Activated naive CD8-positive, alpha-beta T cell (primary cell): ENCODE data around the gene BAZ1B.
A peak's percentile ranks its signal among the peaks of the same experiment; 100 is the strongest.

ENCODE experiments used
- H3K27ac Mint-ChIP-seq: one replicate; pipeline ENCODE4 v1.8.0; 2021; ENCODE audit warnings: mixed read lengths
- H3K27me3 Mint-ChIP-seq: one replicate; pipeline ENCODE4 v1.8.0; 2021; ENCODE audit warnings: mixed read lengths
- H3K36me3 Mint-ChIP-seq: one replicate; pipeline ENCODE4 v1.8.0; 2021; ENCODE audit warnings: mixed read lengths
- H3K4me1 Mint-ChIP-seq: one replicate; pipeline ENCODE4 v1.8.0; 2021; ENCODE audit warnings: low read depth, mixed read lengths
- H3K4me3 Mint-ChIP-seq: one replicate; pipeline ENCODE4 v1.8.0; 2021; ENCODE audit warnings: mild to moderate bottlenecking, mixed read lengths
- H3K9me3 Mint-ChIP-seq: one replicate; pipeline ENCODE4 v1.8.0; 2021; ENCODE audit warnings: low read depth, mixed read lengths

BAZ1B gene

GRCh38 chr7:73449422-73449821 is 72.7 kb downstream of the BAZ1B start:
- H3K36me3 Mint-ChIP-seq, result peaks cover 2% of the 10 kb centered on the region

GRCh38 chr7:73448609-73449008 is 73.5 kb downstream of the BAZ1B start:
- H3K36me3 Mint-ChIP-seq, result peaks cover 2% of the 10 kb centered on the region
- H3K4me3 Mint-ChIP-seq, result no peak overlapping the region
- H3K27ac Mint-ChIP-seq, result peak overlapping the region; percentile 46
- no peaks in the 10 kb centered on the region for H3K9me3 Mint-ChIP-seq
- H3K4me1 Mint-ChIP-seq, result peaks cover 22% of the 10 kb centered on the region
- H3K27me3 Mint-ChIP-seq, result no peaks in the 10 kb centered on the region

More at GRCh38 chr7:73449422-73449821, 72.7 kb downstream of the BAZ1B start:
- no peak overlapping the region for H3K4me3 Mint-ChIP-seq
- no peak overlapping the region for H3K27ac Mint-ChIP-seq
- H3K4me1 Mint-ChIP-seq, result peaks cover 22% of the 10 kb centered on the region
- H3K27me3 Mint-ChIP-seq, result no peaks in the 10 kb centered on the region
- no peaks in the 10 kb centered on the region for H3K9me3 Mint-ChIP-seq

GRCh38 chr7:73447121-73447733 is 74.9 kb downstream of the BAZ1B start:
- Mint-ChIP-seq H3K27me3 (no peaks in the 10 kb centered on the region), H3K9me3 (no peaks in the 10 kb centered on the region), H3K27ac (no peak overlapping the region), H3K36me3 (peaks cover 2% of the 10 kb centered on the region), H3K4me1 (peaks cover 19% of the 10 kb centered on the region), H3K4me3 (no peak overlapping the region)

- peaks cover 16% of the 10 kb centered on the region for H3K4me1 Mint-ChIP-seq
- H3K4me3 Mint-ChIP-seq, result no peak overlapping the region
- H3K27me3 Mint-ChIP-seq, result no peaks in the 10 kb centered on the region
- H3K27ac Mint-ChIP-seq, result no peak overlapping the region
- H3K9me3 Mint-ChIP-seq, result no peaks in the 10 kb centered on the region
- peaks cover 2% of the 10 kb centered on the region for H3K36me3 Mint-ChIP-seq
These were observed 75.4 kb downstream of the BAZ1B start for GRCh38 chr7:73446682-73447081.

GRCh38 chr7:73443548-73444255 is 78.4 kb downstream of the BAZ1B start:
- H3K27ac Mint-ChIP-seq, result no peak overlapping the region
- H3K4me1 Mint-ChIP-seq, result peaks cover 1% of the 10 kb centered on the region
- H3K4me3 Mint-ChIP-seq, result no peak overlapping the region
- no peaks in the 10 kb centered on the region for H3K27me3 Mint-ChIP-seq
- peaks cover 2% of the 10 kb centered on the region for H3K36me3 Mint-ChIP-seq
- H3K9me3 Mint-ChIP-seq, result no peaks in the 10 kb centered on the region

- Mint-ChIP-seq H3K4me1 (no peaks in the 10 kb centered on the region), H3K36me3 (peaks cover 2% of the 10 kb centered on the region), H3K9me3 (no peaks in the 10 kb centered on the region), H3K4me3 (no peak overlapping the region), H3K27ac (no peak overlapping the region), H3K27me3 (no peaks in the 10 kb centered on the region)
These were observed 79.1 kb downstream of the BAZ1B start for GRCh38 chr7:73442903-73443500.

GRCh38 chr7:73442222-73442902 is 79.7 kb downstream of the BAZ1B start:
- H3K9me3 Mint-ChIP-seq, result no peaks in the 10 kb centered on the region
- no peaks in the 10 kb centered on the region for H3K27me3 Mint-ChIP-seq
- H3K4me3 Mint-ChIP-seq, result no peak overlapping the region
- peak overlapping the region; percentile 58 for H3K27ac Mint-ChIP-seq
- no peaks in the 10 kb centered on the region for H3K4me1 Mint-ChIP-seq
- peaks cover 2% of the 10 kb centered on the region for H3K36me3 Mint-ChIP-seq

- no peak overlapping the region for H3K27ac Mint-ChIP-seq
- H3K9me3 Mint-ChIP-seq, result no peaks in the 10 kb centered on the region
- no peak overlapping the region for H3K4me3 Mint-ChIP-seq
- H3K4me1 Mint-ChIP-seq, result peaks cover 2% of the 10 kb centered on the region
- H3K36me3 Mint-ChIP-seq, result no peaks in the 10 kb centered on the region
- no peaks in the 10 kb centered on the region for H3K27me3 Mint-ChIP-seq
These were observed 82.7 kb downstream of the BAZ1B start for GRCh38 chr7:73439410-73439704.

GRCh38 chr7:73438547-73439409 is 83.3 kb downstream of the BAZ1B start:
- H3K4me1 Mint-ChIP-seq, result peaks cover 2% of the 10 kb centered on the region
- H3K27ac Mint-ChIP-seq, result peak overlapping the region; percentile 16
- no peaks in the 10 kb centered on the region for H3K9me3 Mint-ChIP-seq
- H3K27me3 Mint-ChIP-seq, result no peaks in the 10 kb centered on the region
- H3K36me3 Mint-ChIP-seq, result no peaks in the 10 kb centered on the region
- no peak overlapping the region for H3K4me3 Mint-ChIP-seq

GRCh38 chr7:73437621-73438416 is 84.3 kb downstream of the BAZ1B start:
- Mint-ChIP-seq H3K27ac (no peak overlapping the region), H3K4me1 (peaks cover 2% of the 10 kb centered on the region), H3K27me3 (no peaks in the 10 kb centered on the region), H3K36me3 (no peaks in the 10 kb centered on the region), H3K9me3 (no peaks in the 10 kb centered on the region), H3K4me3 (no peak overlapping the region)

- Mint-ChIP-seq H3K27me3 (no peaks in the 10 kb centered on the region), H3K36me3 (no peaks in the 10 kb centered on the region), H3K4me1 (peaks cover 2% of the 10 kb centered on the region), H3K27ac (no peak overlapping the region), H3K4me3 (no peak overlapping the region), H3K9me3 (no peaks in the 10 kb centered on the region)
These were observed 85.0 kb downstream of the BAZ1B start for GRCh38 chr7:73437091-73437490.

GRCh38 chr7:73436031-73436929 is 85.8 kb downstream of the BAZ1B start:
- Mint-ChIP-seq H3K36me3 (no peaks in the 10 kb centered on the region), H3K9me3 (no peaks in the 10 kb centered on the region), H3K27ac (no peak overlapping the region), H3K4me1 (peaks cover 2% of the 10 kb centered on the region), H3K27me3 (no peaks in the 10 kb centered on the region), H3K4me3 (no peak overlapping the region)

- Mint-ChIP-seq H3K4me1 (peaks cover 2% of the 10 kb centered on the region), H3K9me3 (no peaks in the 10 kb centered on the region), H3K4me3 (no peak overlapping the region), H3K36me3 (no peaks in the 10 kb centered on the region), H3K27ac (no peak overlapping the region), H3K27me3 (no peaks in the 10 kb centered on the region)
These were observed 86.6 kb downstream of the BAZ1B start for GRCh38 chr7:73435471-73436009.
